GM12878 (cell line): Measurements from ENCODE around the gene MPHOSPH8. TPM values are rescaled to one million over a fixed set of nuclear protein-coding genes. Genes with fewer than 3 reads are reported as not detected.

Experiments used
- ASH2L ChIP-seq: fragments of 300-600, 200-600 bp; sonication (generic); IDR thresholded peaks from 2 replicates; pipeline ENCODE4 v1.6.1; 2017; ENCODE audit warnings: low read depth, mild to moderate bottlenecking, borderline replicate concordance
- ATF7 ChIP-seq: fragments of 450-650 bp; IDR thresholded peaks from 2 replicates; pipeline ENCODE4 v1.6.1; 2016; ENCODE audit warnings: low read depth, mild to moderate bottlenecking
- GATAD2B ChIP-seq: fragments of 450-650 bp; conservative IDR thresholded peaks from 2 replicates; pipeline ENCODE4 v1.6.1; 2017; ENCODE audit warnings: low read depth, mild to moderate bottlenecking, moderate library complexity
- MEF2B ChIP-seq: fragments of 450-650 bp; IDR thresholded peaks from 2 replicates; pipeline ENCODE4 v1.6.1; 2018; ENCODE audit warnings: mild to moderate bottlenecking, moderate library complexity; ENCODE audit not compliant: partially characterized antibody, poor library complexity, severe bottlenecking
- NFYB ChIP-seq: IDR thresholded peaks from 2 replicates; pipeline ENCODE4 v1.6.1; 2011; ENCODE audit warnings: low read depth, mild to moderate bottlenecking, low read length, improper control_type of control experiment, moderate library complexity; ENCODE audit not compliant: insufficient read depth
- RELA ChIP-seq: fragments of 450-650 bp; IDR thresholded peaks from 2 replicates; pipeline ENCODE4 v1.8.0; 2014; ENCODE audit warnings: borderline replicate concordance; ENCODE audit not compliant: partially characterized antibody
- ZNF217 ChIP-seq: fragments of 450-650 bp; IDR thresholded peaks from 2 replicates; pipeline ENCODE4 v1.6.1; 2017; ENCODE audit warnings: antibody characterized with exemption, mild to moderate bottlenecking
- polyA plus RNA-seq, 11 experiments: library from polyadenylated mRNA; depleted of rRNA in 4 of 11; unstranded in 6 of 11; stranded (reverse) in 5 of 11; fragments of >200 nt; fragmentation: Nextera tagmentation in 4 of 11; fragmentation: Illumina TruSeq in 1 of 11; extraction: Ambion mirVana in 4 of 11; extraction: Trizol in 1 of 11; gene quantifications; 1 replicate in 1 of 11; 2 replicates in 10 of 11; pipeline versions ENCODE4 v1.2.1 to v1.2.3, GENCODE V29; 2011 to 2016; ENCODE audit warnings: inconsistent platforms in 2 of 11, missing spikeins in 2 of 11, low read depth in 1 of 11
- total RNA-seq, 4 experiments: library from RNA; depleted of rRNA in 3 of 4; stranded (reverse); fragments of >200 nt in 3 of 4; fragmentation: Illumina TruSeq in 1 of 4; extraction: Trizol in 1 of 4; gene quantifications; 2 replicates each; pipeline versions ENCODE4 v1.2.1 to v1.2.3, GENCODE V29; 2013 to 2021
- TF ChIP-seq, protein P1 (sequence below), 3 experiments: IDR thresholded peaks in 2 of 3; conservative IDR thresholded peaks in 1 of 3; 2 replicates each; pipeline ENCODE4 v1.5.1; 2011; ENCODE audit warnings: low read depth in 3 of 3, low read length in 3 of 3, mild to moderate bottlenecking in 3 of 3, control low read depth in 2 of 3, moderate library complexity in 2 of 3, inconsistent platforms in 1 of 3, mixed read lengths in 1 of 3; ENCODE audit not compliant: control insufficient read depth in 2 of 3, insufficient read depth in 1 of 3; ENCODE audit errors: extremely low read depth in 1 of 3
- TF ChIP-seq, protein P2 (sequence below): IDR thresholded peaks from 2 replicates; pipeline ENCODE4 v1.6.1; 2011; ENCODE audit warnings: mild to moderate bottlenecking, low read depth, low read length, moderate library complexity; ENCODE audit not compliant: insufficient replicate concordance
- TF ChIP-seq, protein P3 (sequence below): IDR thresholded peaks from 2 replicates; pipeline ENCODE4 v1.6.1; 2011; ENCODE audit warnings: low read depth, low read length, improper control_type of control experiment, borderline replicate concordance
- TF ChIP-seq, protein P4 (sequence below): IDR thresholded peaks from 2 replicates; pipeline ENCODE4 v1.6.1; 2012; ENCODE audit warnings: mild to moderate bottlenecking, low read depth, low read length
- TF ChIP-seq, protein P5 (sequence below): fragments of 450-650 bp; IDR thresholded peaks from 2 replicates; pipeline ENCODE4 v1.6.1; 2017; ENCODE audit warnings: mild to moderate bottlenecking, moderate library complexity
- TF ChIP-seq, protein P6 (sequence below): IDR thresholded peaks from 2 replicates; pipeline ENCODE4 v1.6.1; 2012; ENCODE audit warnings: low read depth, low read length, improper control_type of control experiment

Gene MPHOSPH8
- total and polyA plus RNA-seq, 10 of the 15 experiments (the other 5 are each of a cell fraction or from before 2014, with no cell fraction given): 15.9 to 34.9 (median 26.9) TPM

DNA sequence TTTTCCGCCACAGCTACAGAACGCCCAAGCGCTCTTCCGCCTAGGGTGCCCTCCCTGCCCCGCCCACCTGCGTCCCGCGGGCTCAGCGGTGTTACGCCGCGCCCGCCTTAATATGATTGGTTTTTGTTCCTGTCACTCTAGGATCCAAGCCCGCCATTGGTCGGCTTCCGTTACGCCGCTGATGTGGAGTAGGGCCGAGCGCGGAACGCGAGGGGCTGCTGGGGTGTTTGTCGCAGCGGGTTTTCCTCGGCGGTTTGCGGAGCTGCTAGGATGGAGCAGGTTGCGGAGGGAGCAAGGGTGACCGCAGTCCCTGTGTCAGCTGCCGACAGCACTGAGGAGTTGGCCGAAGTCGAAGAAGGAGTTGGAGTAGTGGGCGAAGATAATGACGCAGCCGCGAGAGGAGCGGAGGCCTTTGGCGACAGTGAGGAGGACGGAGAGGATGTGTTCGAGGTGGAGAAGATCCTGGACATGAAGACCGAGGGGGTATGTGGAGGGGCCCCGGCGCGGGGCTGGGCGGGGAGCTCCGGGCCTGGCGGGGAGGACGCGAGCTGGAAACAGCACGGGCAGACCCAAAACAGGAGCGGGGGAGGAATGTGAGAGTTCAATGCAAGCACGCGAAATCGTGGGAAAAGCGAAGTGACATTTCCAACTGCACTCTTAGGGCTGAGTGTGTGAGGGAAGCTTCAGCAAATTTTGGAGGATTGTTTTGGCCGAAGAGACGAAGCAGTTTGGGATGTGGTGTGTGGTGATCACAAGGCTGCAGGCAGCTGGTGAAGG, at the start of gene MPHOSPH8 (continued):
- TF ChIP-seq, protein P1, sequence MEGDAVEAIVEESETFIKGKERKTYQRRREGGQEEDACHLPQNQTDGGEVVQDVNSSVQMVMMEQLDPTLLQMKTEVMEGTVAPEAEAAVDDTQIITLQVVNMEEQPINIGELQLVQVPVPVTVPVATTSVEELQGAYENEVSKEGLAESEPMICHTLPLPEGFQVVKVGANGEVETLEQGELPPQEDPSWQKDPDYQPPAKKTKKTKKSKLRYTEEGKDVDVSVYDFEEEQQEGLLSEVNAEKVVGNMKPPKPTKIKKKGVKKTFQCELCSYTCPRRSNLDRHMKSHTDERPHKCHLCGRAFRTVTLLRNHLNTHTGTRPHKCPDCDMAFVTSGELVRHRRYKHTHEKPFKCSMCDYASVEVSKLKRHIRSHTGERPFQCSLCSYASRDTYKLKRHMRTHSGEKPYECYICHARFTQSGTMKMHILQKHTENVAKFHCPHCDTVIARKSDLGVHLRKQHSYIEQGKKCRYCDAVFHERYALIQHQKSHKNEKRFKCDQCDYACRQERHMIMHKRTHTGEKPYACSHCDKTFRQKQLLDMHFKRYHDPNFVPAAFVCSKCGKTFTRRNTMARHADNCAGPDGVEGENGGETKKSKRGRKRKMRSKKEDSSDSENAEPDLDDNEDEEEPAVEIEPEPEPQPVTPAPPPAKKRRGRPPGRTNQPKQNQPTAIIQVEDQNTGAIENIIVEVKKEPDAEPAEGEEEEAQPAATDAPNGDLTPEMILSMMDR (IDR thresholded peaks at IDR 0.05 in 2 of 3, conservative IDR thresholded peaks at IDR 0.05 in 1 of 3; ENCODE audit: control insufficient read depth in 2 of 3, extremely low read depth in 1 of 3, insufficient read depth in 1 of 3, low read depth in 3 of 3, low read length in 3 of 3): no peak
- TF ChIP-seq, protein P2, sequence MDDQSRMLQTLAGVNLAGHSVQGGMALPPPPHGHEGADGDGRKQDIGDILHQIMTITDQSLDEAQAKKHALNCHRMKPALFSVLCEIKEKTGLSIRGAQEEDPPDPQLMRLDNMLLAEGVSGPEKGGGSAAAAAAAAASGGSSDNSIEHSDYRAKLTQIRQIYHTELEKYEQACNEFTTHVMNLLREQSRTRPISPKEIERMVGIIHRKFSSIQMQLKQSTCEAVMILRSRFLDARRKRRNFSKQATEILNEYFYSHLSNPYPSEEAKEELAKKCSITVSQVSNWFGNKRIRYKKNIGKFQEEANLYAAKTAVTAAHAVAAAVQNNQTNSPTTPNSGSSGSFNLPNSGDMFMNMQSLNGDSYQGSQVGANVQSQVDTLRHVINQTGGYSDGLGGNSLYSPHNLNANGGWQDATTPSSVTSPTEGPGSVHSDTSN: peak; percentile 97
- TF ChIP-seq GATAD2B (no peak), MEF2B (peak; percentile 11), ZNF217 (no peak), NFYB (peak; percentile 90), RELA (peak; percentile 24), ASH2L (no peak), ATF7 (peak; percentile 29; the same call in 1 of the 2 replicates)
- TF ChIP-seq, protein P3, sequence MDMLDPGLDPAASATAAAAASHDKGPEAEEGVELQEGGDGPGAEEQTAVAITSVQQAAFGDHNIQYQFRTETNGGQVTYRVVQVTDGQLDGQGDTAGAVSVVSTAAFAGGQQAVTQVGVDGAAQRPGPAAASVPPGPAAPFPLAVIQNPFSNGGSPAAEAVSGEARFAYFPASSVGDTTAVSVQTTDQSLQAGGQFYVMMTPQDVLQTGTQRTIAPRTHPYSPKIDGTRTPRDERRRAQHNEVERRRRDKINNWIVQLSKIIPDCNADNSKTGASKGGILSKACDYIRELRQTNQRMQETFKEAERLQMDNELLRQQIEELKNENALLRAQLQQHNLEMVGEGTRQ: no peak
- TF ChIP-seq, protein P4, sequence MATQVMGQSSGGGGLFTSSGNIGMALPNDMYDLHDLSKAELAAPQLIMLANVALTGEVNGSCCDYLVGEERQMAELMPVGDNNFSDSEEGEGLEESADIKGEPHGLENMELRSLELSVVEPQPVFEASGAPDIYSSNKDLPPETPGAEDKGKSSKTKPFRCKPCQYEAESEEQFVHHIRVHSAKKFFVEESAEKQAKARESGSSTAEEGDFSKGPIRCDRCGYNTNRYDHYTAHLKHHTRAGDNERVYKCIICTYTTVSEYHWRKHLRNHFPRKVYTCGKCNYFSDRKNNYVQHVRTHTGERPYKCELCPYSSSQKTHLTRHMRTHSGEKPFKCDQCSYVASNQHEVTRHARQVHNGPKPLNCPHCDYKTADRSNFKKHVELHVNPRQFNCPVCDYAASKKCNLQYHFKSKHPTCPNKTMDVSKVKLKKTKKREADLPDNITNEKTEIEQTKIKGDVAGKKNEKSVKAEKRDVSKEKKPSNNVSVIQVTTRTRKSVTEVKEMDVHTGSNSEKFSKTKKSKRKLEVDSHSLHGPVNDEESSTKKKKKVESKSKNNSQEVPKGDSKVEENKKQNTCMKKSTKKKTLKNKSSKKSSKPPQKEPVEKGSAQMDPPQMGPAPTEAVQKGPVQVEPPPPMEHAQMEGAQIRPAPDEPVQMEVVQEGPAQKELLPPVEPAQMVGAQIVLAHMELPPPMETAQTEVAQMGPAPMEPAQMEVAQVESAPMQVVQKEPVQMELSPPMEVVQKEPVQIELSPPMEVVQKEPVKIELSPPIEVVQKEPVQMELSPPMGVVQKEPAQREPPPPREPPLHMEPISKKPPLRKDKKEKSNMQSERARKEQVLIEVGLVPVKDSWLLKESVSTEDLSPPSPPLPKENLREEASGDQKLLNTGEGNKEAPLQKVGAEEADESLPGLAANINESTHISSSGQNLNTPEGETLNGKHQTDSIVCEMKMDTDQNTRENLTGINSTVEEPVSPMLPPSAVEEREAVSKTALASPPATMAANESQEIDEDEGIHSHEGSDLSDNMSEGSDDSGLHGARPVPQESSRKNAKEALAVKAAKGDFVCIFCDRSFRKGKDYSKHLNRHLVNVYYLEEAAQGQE: no peak
- TF ChIP-seq, protein P5, sequence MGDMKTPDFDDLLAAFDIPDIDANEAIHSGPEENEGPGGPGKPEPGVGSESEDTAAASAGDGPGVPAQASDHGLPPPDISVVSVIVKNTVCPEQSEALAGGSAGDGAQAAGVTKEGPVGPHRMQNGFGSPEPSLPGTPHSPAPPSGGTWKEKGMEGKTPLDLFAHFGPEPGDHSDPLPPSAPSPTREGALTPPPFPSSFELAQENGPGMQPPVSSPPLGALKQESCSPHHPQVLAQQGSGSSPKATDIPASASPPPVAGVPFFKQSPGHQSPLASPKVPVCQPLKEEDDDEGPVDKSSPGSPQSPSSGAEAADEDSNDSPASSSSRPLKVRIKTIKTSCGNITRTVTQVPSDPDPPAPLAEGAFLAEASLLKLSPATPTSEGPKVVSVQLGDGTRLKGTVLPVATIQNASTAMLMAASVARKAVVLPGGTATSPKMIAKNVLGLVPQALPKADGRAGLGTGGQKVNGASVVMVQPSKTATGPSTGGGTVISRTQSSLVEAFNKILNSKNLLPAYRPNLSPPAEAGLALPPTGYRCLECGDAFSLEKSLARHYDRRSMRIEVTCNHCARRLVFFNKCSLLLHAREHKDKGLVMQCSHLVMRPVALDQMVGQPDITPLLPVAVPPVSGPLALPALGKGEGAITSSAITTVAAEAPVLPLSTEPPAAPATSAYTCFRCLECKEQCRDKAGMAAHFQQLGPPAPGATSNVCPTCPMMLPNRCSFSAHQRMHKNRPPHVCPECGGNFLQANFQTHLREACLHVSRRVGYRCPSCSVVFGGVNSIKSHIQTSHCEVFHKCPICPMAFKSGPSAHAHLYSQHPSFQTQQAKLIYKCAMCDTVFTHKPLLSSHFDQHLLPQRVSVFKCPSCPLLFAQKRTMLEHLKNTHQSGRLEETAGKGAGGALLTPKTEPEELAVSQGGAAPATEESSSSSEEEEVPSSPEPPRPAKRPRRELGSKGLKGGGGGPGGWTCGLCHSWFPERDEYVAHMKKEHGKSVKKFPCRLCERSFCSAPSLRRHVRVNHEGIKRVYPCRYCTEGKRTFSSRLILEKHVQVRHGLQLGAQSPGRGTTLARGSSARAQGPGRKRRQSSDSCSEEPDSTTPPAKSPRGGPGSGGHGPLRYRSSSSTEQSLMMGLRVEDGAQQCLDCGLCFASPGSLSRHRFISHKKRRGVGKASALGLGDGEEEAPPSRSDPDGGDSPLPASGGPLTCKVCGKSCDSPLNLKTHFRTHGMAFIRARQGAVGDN: no peak
- TF ChIP-seq, protein P6, sequence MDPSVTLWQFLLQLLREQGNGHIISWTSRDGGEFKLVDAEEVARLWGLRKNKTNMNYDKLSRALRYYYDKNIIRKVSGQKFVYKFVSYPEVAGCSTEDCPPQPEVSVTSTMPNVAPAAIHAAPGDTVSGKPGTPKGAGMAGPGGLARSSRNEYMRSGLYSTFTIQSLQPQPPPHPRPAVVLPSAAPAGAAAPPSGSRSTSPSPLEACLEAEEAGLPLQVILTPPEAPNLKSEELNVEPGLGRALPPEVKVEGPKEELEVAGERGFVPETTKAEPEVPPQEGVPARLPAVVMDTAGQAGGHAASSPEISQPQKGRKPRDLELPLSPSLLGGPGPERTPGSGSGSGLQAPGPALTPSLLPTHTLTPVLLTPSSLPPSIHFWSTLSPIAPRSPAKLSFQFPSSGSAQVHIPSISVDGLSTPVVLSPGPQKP: 0 out of 2 replicates have a peak, but pooled peaks have one; percentile 1
